Esophagus squamous epithelium (tissue), 5 donors: Measurements from ENCODE around the gene LIN9. TPM values are rescaled to one million over a fixed set of nuclear protein-coding genes. Genes with fewer than 3 reads are reported as not detected.
A peak's percentile ranks its signal among the peaks of the same experiment; 100 is the strongest.

ENCODE experiments used
- DNase-seq: peaks from one replicate; lab custom pipeline; 2025; lab: John Stamatoyannopoulos, UW
- H3K27ac ChIP-seq, 4 donors: fragments of 200-600 bp; sonication (generic); one replicate each; pipeline ENCODE4 v1.5.1; 2016 to 2019; ENCODE audit warnings: mild to moderate bottlenecking in 1 of 4
- H3K27me3 ChIP-seq, 4 donors: fragments of 200-600 bp; sonication (generic); 1 replicate in 3 of 4; 2 replicates in 1 of 4; pipeline versions ENCODE4 v1.5.1 to v1.6.0; 2017 to 2021; ENCODE audit warnings: antibody characterized with exemption in 1 of 4
- H3K36me3 ChIP-seq, 3 donors: fragments of 200-600 bp; sonication (generic); one replicate each; pipeline ENCODE4 v1.5.1; 2016 to 2019
- H3K4me1 ChIP-seq, 3 donors: fragments of 200-600 bp; sonication (generic); one replicate each; pipeline ENCODE4 v1.5.1; 2017 to 2019
- H3K4me3 ChIP-seq, 4 donors: fragments of 200-600 bp; sonication (generic); 1 replicate in 3 of 4; 2 replicates in 1 of 4; pipeline ENCODE4 v1.5.1; 2016 to 2019; ENCODE audit warnings: mild to moderate bottlenecking in 2 of 4, moderate library complexity in 1 of 4
- H3K9me3 ChIP-seq, 3 donors: fragments of 200-600 bp; sonication (generic); one replicate each; pipeline ENCODE4 v1.5.1; 2016 to 2019
- POLR2A ChIP-seq, 4 donors: fragments of 450-650 bp; IDR thresholded peaks; one replicate each; pipeline ENCODE4 v1.6.1; 2017; ENCODE audit warnings: antibody characterized with exemption in 4 of 4, mild to moderate bottlenecking in 4 of 4, moderate library complexity in 3 of 4
- WGBS, 2 donors: methylation state at CpG; one replicate each; pipeline ENCODE4 v1.1.5; 2018; 5-methylcytosine and 5-hydroxymethylcytosine counted together
- intact Hi-C: fragments of 100-400 bp; cut with DNase I; formaldehyde crosslinking; loops from one replicate; pipeline ENCODE4 v1.15.0; 2022
- total RNA-seq, 4 donors: library from RNA; depleted of rRNA; stranded (reverse); fragments of >200 nt; gene quantifications; one replicate each; pipeline ENCODE4 v1.1.0, GENCODE V29; 2016
- TF ChIP-seq, protein P1 (sequence below), 6 experiments: fragments of 450-650 bp in 4 of 6; fragments of 200-600 bp in 2 of 6; sonication (generic) in 2 of 6; IDR thresholded peaks; one replicate each; pipeline ENCODE4 v1.5.1; 2016 to 2019; ENCODE audit warnings: antibody characterized with exemption in 6 of 6, mild to moderate bottlenecking in 4 of 6, moderate library complexity in 4 of 6
- donor health status: DM: yes; HTN: yes; CAD: no.

LIN9 gene
- total RNA-seq, 4 donors from 2014 or later = 2.2 to 7.2 (median 4.6) TPM

- Histone ChIP-seq H3K4me1 (peaks cover 23 to 60% (median 32%) of the 10 kb centered on the region in 3 donors), H3K27ac (peak overlapping the region; percentile 95 to 99 (median 97)), H3K9me3 (no peaks in the 10 kb centered on the region), H3K4me3 (peak overlapping the region; percentile 80 to 96 (median 82)), H3K27me3 (no peaks in the 10 kb centered on the region), H3K36me3 (peaks cover 0 to 4% (median 0%) of the 10 kb centered on the region in 3 donors)
- TF ChIP-seq, protein P1, sequence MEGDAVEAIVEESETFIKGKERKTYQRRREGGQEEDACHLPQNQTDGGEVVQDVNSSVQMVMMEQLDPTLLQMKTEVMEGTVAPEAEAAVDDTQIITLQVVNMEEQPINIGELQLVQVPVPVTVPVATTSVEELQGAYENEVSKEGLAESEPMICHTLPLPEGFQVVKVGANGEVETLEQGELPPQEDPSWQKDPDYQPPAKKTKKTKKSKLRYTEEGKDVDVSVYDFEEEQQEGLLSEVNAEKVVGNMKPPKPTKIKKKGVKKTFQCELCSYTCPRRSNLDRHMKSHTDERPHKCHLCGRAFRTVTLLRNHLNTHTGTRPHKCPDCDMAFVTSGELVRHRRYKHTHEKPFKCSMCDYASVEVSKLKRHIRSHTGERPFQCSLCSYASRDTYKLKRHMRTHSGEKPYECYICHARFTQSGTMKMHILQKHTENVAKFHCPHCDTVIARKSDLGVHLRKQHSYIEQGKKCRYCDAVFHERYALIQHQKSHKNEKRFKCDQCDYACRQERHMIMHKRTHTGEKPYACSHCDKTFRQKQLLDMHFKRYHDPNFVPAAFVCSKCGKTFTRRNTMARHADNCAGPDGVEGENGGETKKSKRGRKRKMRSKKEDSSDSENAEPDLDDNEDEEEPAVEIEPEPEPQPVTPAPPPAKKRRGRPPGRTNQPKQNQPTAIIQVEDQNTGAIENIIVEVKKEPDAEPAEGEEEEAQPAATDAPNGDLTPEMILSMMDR (IDR thresholded peaks at IDR 0.05) = no peak
- TF ChIP-seq POLR2A (IDR thresholded peaks at IDR 0.05) = no peak
- intact Hi-C loops = no loop called here
- WGBS, 2 donors = 13 to 22% methylated on average over 14 of the region's 14 CpGs
- DNase-seq = no peak
These were observed 123.6 kb downstream of the LIN9 start for GRCh38 chr1:226185141-226186036.

GRCh38 chr1:226181996-226182714 is 126.8 kb downstream of the LIN9 start:
- peak overlapping the region in 1 of 4 donors; percentile 18 for H3K4me3 ChIP-seq
- H3K27me3 ChIP-seq = no peaks in the 10 kb centered on the region
- 52 to 58% methylated on average over 12 to 14 of the region's 14 CpGs for WGBS, 2 donors
- TF ChIP-seq POLR2A (IDR thresholded peaks at IDR 0.05) = no peak
- TF ChIP-seq, protein P1 (IDR thresholded peaks at IDR 0.05) = peak in 4 of 6 experiments; percentile 11 to 41 (median 26)
- no peak for DNase-seq
- H3K36me3 ChIP-seq = peaks cover 0 to 10% (median 0%) of the 10 kb centered on the region in 3 donors
- H3K27ac ChIP-seq = peak overlapping the region; percentile 49 to 70 (median 63)
- no peaks in the 10 kb centered on the region for H3K9me3 ChIP-seq
- H3K4me1 ChIP-seq = peaks cover 23 to 75% (median 32%) of the 10 kb centered on the region in 3 donors
- intact Hi-C loops = loop anchor here (5.0 kb wide), 1 partner anchor 45 kb away; no protein-coding TSS in a partner anchor

Other genes starting within 250 kb of the LIN9 start
- 100 to 1,000 TPM; 358 to 544 (median 443) TPM for gene H3-3A, start 246.4 kb downstream of the LIN9 start, total RNA-seq
- 10 to 100 TPM; 37.0 to 64.7 (median 52.1) TPM for gene ACBD3, start 122.4 kb downstream of the LIN9 start, total RNA-seq
- not detected for gene MIXL1, start 85.5 kb downstream of the LIN9 start, total RNA-seq
- gene PARP1, start 98.9 kb upstream of the LIN9 start, total RNA-seq = 100 to 1,000 TPM in 1 of 4 donors, 10 to 100 TPM in 3; 56.1 to 119 (median 85.0) TPM
- gene STUM, start 239.6 kb upstream of the LIN9 start, total RNA-seq = 1 to 10 TPM in 1 of 4 donors, under 1 TPM in 3; 0.15 to 3.2 (median 0.34) TPM